Lower leg skin (tissue), 3 donors: ENCODE results near the gene YWHAG.

Experiments used
- CTCF ChIP-seq, 3 donors: fragments of 450-650 bp; IDR thresholded peaks; one replicate each; pipeline ENCODE4 v1.5.1; 2016; ENCODE audit warnings: antibody characterized with exemption in 3 of 3, mild to moderate bottlenecking in 3 of 3, moderate library complexity in 2 of 3
- POLR2A ChIP-seq, 2 donors: fragments of 450-650 bp; IDR thresholded peaks; one replicate each; pipeline ENCODE4 v1.6.1; 2016 to 2017; ENCODE audit warnings: antibody characterized with exemption in 2 of 2, mild to moderate bottlenecking in 1 of 2, moderate library complexity in 1 of 2

- TF ChIP-seq CTCF (IDR thresholded peaks at IDR 0.05) (no peak), POLR2A (IDR thresholded peaks at IDR 0.05) (no peak)
These were observed 16.5 kb upstream of the YWHAG start for GRCh38 chr7:76375251-76375650.
